SK-N-SH (cell line): ENCODE data around the gene ACSF3. TPM values are rescaled to one million over a fixed set of nuclear protein-coding genes. Genes with fewer than 3 reads are reported as not detected.

Experiments
- CTCF ChIA-PET: fragments of 300-600, 350-600 bp; formaldehyde crosslinking; extraction: SDS; loops from one replicate; lab custom pipeline; 2021; lab: Yijun Ruan, JAX
- POLR2A ChIA-PET: fragments of 350-600 bp; sonication (Branson Sonifier 250); formaldehyde crosslinking; extraction: SDS; loops from one replicate; lab custom pipeline; 2020; ENCODE audit warnings: antibody characterized with exemption, inconsistent platforms; lab: Yijun Ruan, JAX
- DNase-seq: peaks from one replicate; pipeline ENCODE4 v3.0.0; 2012
- H2AFZ ChIP-seq: fragments of 200-600 bp; sonication (generic); 2 replicates; pipeline ENCODE4 v1.8.1; 2016; ENCODE audit warnings: antibody characterized with exemption, mild to moderate bottlenecking, low read depth
- H3F3A ChIP-seq: fragments of 200-600 bp; sonication (generic); replicated peaks from 2 replicates; pipeline ENCODE3; 2016; ENCODE audit warnings: antibody characterized with exemption, mild to moderate bottlenecking; ENCODE audit not compliant: insufficient read depth
- H3K27ac ChIP-seq, 2 experiments: fragments of 200-500 bp in 1 of 2; fragments of 200-600 bp in 1 of 2; sonication (Bioruptor generic) in 1 of 2; sonication (generic), shearing (Covaris generic) in 1 of 2; 2 replicates each; pipeline versions ENCODE4 v1.5.1 to v1.6.1; 2014 to 2016; ENCODE audit warnings: low read depth in 2 of 2, inconsistent platforms in 1 of 2, low read length in 1 of 2, mild to moderate bottlenecking in 1 of 2, mixed read lengths in 1 of 2
- H3K27me3 ChIP-seq: fragments of 200-600 bp; sonication (generic), shearing (Covaris generic); 2 replicates; pipeline ENCODE4 v1.6.1; 2016; ENCODE audit warnings: mixed run types; ENCODE audit not compliant: insufficient read depth
- H3K36me3 ChIP-seq, 2 experiments: fragments of 200-500 bp in 1 of 2; fragments of 200-600 bp in 1 of 2; sonication (Bioruptor generic) in 1 of 2; sonication (generic) in 1 of 2; replicated peaks in 1 of 2; 2 replicates each; pipeline versions ENCODE3 to v1.5.1; 2014 to 2016; ENCODE audit warnings: low read length in 1 of 2, mild to moderate bottlenecking in 1 of 2; ENCODE audit not compliant: insufficient read depth in 2 of 2, control insufficient read depth in 1 of 2
- H3K4me1 ChIP-seq, 2 experiments: fragments of 200-500 bp in 1 of 2; fragments of 200-600 bp in 1 of 2; sonication (Bioruptor generic) in 1 of 2; sonication (generic), shearing (Covaris generic) in 1 of 2; 2 replicates each; pipeline versions ENCODE4 v1.5.1 to v1.6.1; 2014 to 2016; ENCODE audit warnings: low read depth in 1 of 2, low read length in 1 of 2, mixed run types in 1 of 2; ENCODE audit not compliant: insufficient read depth in 2 of 2, control insufficient read depth in 1 of 2
- H3K4me2 ChIP-seq: fragments of 200-600 bp; sonication (generic), shearing (Covaris generic); 2 replicates; pipeline ENCODE4 v1.6.1; 2017; ENCODE audit warnings: mixed run types
- H3K4me3 ChIP-seq, 2 experiments: fragments of 200-500 bp in 1 of 2; fragments of 200-600 bp in 1 of 2; sonication (Bioruptor generic) in 1 of 2; sonication (generic), shearing (Covaris generic) in 1 of 2; 2 replicates each; pipeline versions ENCODE4 v1.5.1 to v1.8.1; 2014 to 2016; ENCODE audit warnings: low read depth in 2 of 2, inconsistent platforms in 1 of 2, low read length in 1 of 2, mild to moderate bottlenecking in 1 of 2, mixed read lengths in 1 of 2, moderate library complexity in 1 of 2
- H3K79me2 ChIP-seq: fragments of 200-600 bp; sonication (generic); 2 replicates; pipeline ENCODE4 v1.8.1; 2017; ENCODE audit warnings: mild to moderate bottlenecking; ENCODE audit not compliant: insufficient read depth
- H3K9ac ChIP-seq: fragments of 200-600 bp; sonication (generic); 2 replicates; pipeline ENCODE4 v1.6.1; 2017; ENCODE audit warnings: mixed run types
- H3K9me2 ChIP-seq: fragments of 200-600 bp; sonication (generic); 2 replicates; pipeline ENCODE4 v1.6.1; 2017; ENCODE audit warnings: mixed run types
- H3K9me3 ChIP-seq: fragments of 200-600 bp; sonication (generic); 2 replicates; pipeline ENCODE4 v1.6.1; 2017; ENCODE audit warnings: mixed run types, mild to moderate bottlenecking, moderate library complexity
- H4K20me1 ChIP-seq: fragments of 200-600 bp; sonication (generic); 2 replicates; pipeline ENCODE4 v1.6.1; 2017; ENCODE audit warnings: mild to moderate bottlenecking, mixed run types; ENCODE audit not compliant: insufficient read depth
- ELF1 ChIP-seq: IDR thresholded peaks from 2 replicates; pipeline ENCODE4 v1.4.0; 2012
- EZH2phosphoT487 ChIP-seq: fragments of 200-600 bp; sonication (generic); IDR thresholded peaks from 2 replicates; pipeline ENCODE4 v1.6.1; 2017; ENCODE audit warnings: low read depth, mixed run types, mild to moderate bottlenecking, antibody characterized with exemption, moderate library complexity, borderline replicate concordance
- FOSL2 ChIP-seq: IDR thresholded peaks from 2 replicates; pipeline ENCODE4 v1.4.0; 2012; ENCODE audit warnings: low read depth, mild to moderate bottlenecking, moderate library complexity, borderline replicate concordance
- FOXJ3 ChIP-seq: sonication (generic); formaldehyde crosslinking; IDR thresholded peaks from 2 replicates; pipeline ENCODE4 v1.5.1; 2020; ENCODE audit warnings: mild to moderate bottlenecking, missing genetic modification reagents
- GABPA ChIP-seq: IDR thresholded peaks from 2 replicates; pipeline ENCODE4 v1.4.0; 2012; ENCODE audit warnings: low read depth, mild to moderate bottlenecking
- GATA2 ChIP-seq: sonication (generic); formaldehyde crosslinking; IDR thresholded peaks from 2 replicates; pipeline ENCODE4 v1.5.0; 2020; ENCODE audit warnings: mild to moderate bottlenecking, missing genetic modification reagents
- JUND ChIP-seq: IDR thresholded peaks from 2 replicates; pipeline ENCODE4 v1.4.0; 2012
- MAX ChIP-seq: IDR thresholded peaks from 2 replicates; pipeline ENCODE4 v1.4.0; 2012; ENCODE audit warnings: low read depth
- MXI1 ChIP-seq: IDR thresholded peaks from 2 replicates; pipeline ENCODE4 v1.6.1; 2012; ENCODE audit warnings: mild to moderate bottlenecking, low read depth, low read length, improper control_type of control experiment
- NFIC ChIP-seq: IDR thresholded peaks from 2 replicates; pipeline ENCODE4 v1.4.0; 2012; ENCODE audit warnings: borderline replicate concordance
- PBX3 ChIP-seq: IDR thresholded peaks from 2 replicates; pipeline ENCODE4; 2012
- POLR2AphosphoS5 ChIP-seq: IDR thresholded peaks from 2 replicates; pipeline ENCODE4 v1.6.1; 2012; ENCODE audit warnings: low read depth, low read length
- RCOR1 ChIP-seq: fragments of 150-350 bp; IDR thresholded peaks from 2 replicates; pipeline ENCODE4 v1.6.1; 2017; ENCODE audit warnings: antibody characterized with exemption, low read length
- RXRA ChIP-seq: IDR thresholded peaks from 2 replicates; pipeline ENCODE4 v1.4.0; 2012; ENCODE audit warnings: low read depth, mild to moderate bottlenecking, borderline replicate concordance
- TAF1 ChIP-seq: IDR thresholded peaks from 2 replicates; pipeline ENCODE4 v1.6.1; 2012; ENCODE audit warnings: low read depth, mild to moderate bottlenecking, low read length, moderate library complexity, borderline replicate concordance
- TCF12 ChIP-seq: IDR thresholded peaks from 2 replicates; pipeline ENCODE4 v1.4.0; 2012
- USF1 ChIP-seq: IDR thresholded peaks from 2 replicates; pipeline ENCODE4 v1.4.0; 2012; ENCODE audit warnings: low read depth, borderline replicate concordance
- ZBTB33 ChIP-seq: IDR thresholded peaks from 2 replicates; pipeline ENCODE4 v1.4.0; 2012; ENCODE audit warnings: low read depth, borderline replicate concordance
- WGBS: methylation state at CpG from one replicate; pipeline ENCODE4 v1.1.6; 2017; ENCODE audit warnings: low lambda C conversion rate; 5-methylcytosine and 5-hydroxymethylcytosine counted together
- polyA plus RNA-seq, 3 experiments: library from polyadenylated mRNA; depleted of rRNA; stranded (reverse); fragments of >200 nt; gene quantifications; 2 replicates each; pipeline ENCODE4 v1.2.3, GENCODE V29; 2012

The ACSF3 gene
- polyA plus RNA-seq, 1 of the 3 experiments (the other 2 are of a cell fraction) = 18.8 TPM

- Histone ChIP-seq H3K4me1 (no peaks in the 10 kb centered on the region; a peak in 1 of 4 replicates), H3F3A (peaks cover 19% of the 10 kb centered on the region), H3K27ac (no peak overlapping the region), H3K9ac (no peak overlapping the region), H3K9me2 (no peaks in the 10 kb centered on the region), H3K4me3 (no peak overlapping the region), H3K9me3 (no peaks in the 10 kb centered on the region), H2AFZ (no peak overlapping the region), H4K20me1 (no peaks in the 10 kb centered on the region), H3K27me3 (peaks cover 34% of the 10 kb centered on the region), H3K79me2 (no peaks in the 10 kb centered on the region), H3K36me3 (no peaks in the 10 kb centered on the region), H3K4me2 (no peak overlapping the region)
- POLR2A ChIA-PET = no interaction called here
- WGBS = 48% methylated on average over 9 of the region's 22 CpGs
- no peak for DNase-seq
- CTCF ChIA-PET = interaction anchor here (0.8 to 2.7 kb wide), 4 partner anchors 17 to 383 kb away, joined by 3 to 8 read pairs (median 4); partner anchors contain the start of genes GALNS and TRAPPC2L
- TF ChIP-seq TAF1 (no peak), FOSL2 (no peak), PBX3 (no peak), ELF1 (no peak), MXI1 (no peak), FOXJ3 (CRISPR knock-in tag) (no peak), TCF12 (no peak), EZH2phosphoT487 (no peak), ZBTB33 (no peak), USF1 (no peak)
These were observed 105.8 kb downstream of the ACSF3 start for GRCh38 chr16:89199241-89200123.

- 0 out of 2 replicates have a peak within 1 kb of the TSS, but pooled peaks have one; percentile 52 for H3K4me2 ChIP-seq
- 32% methylated on average over 18 of the region's 28 CpGs for WGBS
- H3K27ac ChIP-seq = no peak within 1 kb of the TSS
- H3F3A ChIP-seq = peaks cover 19% of the 10 kb centered on the region
- H3K4me1 ChIP-seq = no peaks in the 10 kb centered on the region; a peak in 1 of 4 replicates
- peak; percentile 36 for DNase-seq
- no peak within 1 kb of the TSS for H2AFZ ChIP-seq
- POLR2A ChIA-PET = no interaction called here
- H3K4me3 ChIP-seq = peak within 1 kb of the TSS in 1 of 2 experiments; percentile 19; a peak in 1 of 4 replicates
- CTCF ChIA-PET = interaction anchor here (0.8 to 2.7 kb wide), 5 partner anchors 16 to 463 kb away, joined by 3 to 8 read pairs (median 4); partner anchors contain the start of genes GALNS and TRAPPC2L
- no peak within 1 kb of the TSS for H3K9ac ChIP-seq
- no peaks in the 10 kb centered on the region for H3K79me2 ChIP-seq
- H3K9me2 ChIP-seq = no peaks in the 10 kb centered on the region
- no peaks in the 10 kb centered on the region for H3K9me3 ChIP-seq
- H4K20me1 ChIP-seq = no peaks in the 10 kb centered on the region
- no peaks in the 10 kb centered on the region for H3K36me3 ChIP-seq
- H3K27me3 ChIP-seq = peaks cover 42% of the 10 kb centered on the region
- TF ChIP-seq POLR2AphosphoS5 = no peak
- TF ChIP-seq GATA2 (CRISPR knock-in tag) = no peak
- TF ChIP-seq USF1 = no peak
- TF ChIP-seq ELF1 = no peak
- TF ChIP-seq NFIC = no peak
- no peak for TF ChIP-seq FOSL2
- TF ChIP-seq MXI1 = no peak
- no peak for TF ChIP-seq RXRA
- no peak for TF ChIP-seq GABPA
- no peak for TF ChIP-seq MAX
- TF ChIP-seq TCF12 = no peak
- no peak for TF ChIP-seq RCOR1
- no peak for TF ChIP-seq TAF1
- no peak for TF ChIP-seq JUND
These were observed 106.6 kb downstream of the ACSF3 start, which contains the start of gene SLC22A31 for GRCh38 chr16:89200124-89200849. Gene SLC22A31 (minus strand): TSS chr16:89200537. CDS start chr16:89200501, 36 bp downstream.
